HEK293 (cell line): Measurements from ENCODE around the gene RASSF3.

Source experiments
- GLIS1 ChIP-seq: fragments of 450-650 bp; formaldehyde crosslinking; IDR thresholded peaks from 2 replicates; pipeline ENCODE4 v1.5.1; 2016; ENCODE audit warnings: missing biosample characterization, missing genetic modification characterization
- GLIS2 ChIP-seq: fragments of 450-650 bp; formaldehyde crosslinking; IDR thresholded peaks from 2 replicates; pipeline ENCODE4 v1.5.1; 2016; ENCODE audit warnings: missing biosample characterization, missing genetic modification characterization
- ZBTB1 ChIP-seq: fragments of 450-650 bp; formaldehyde crosslinking; IDR thresholded peaks from 2 replicates; pipeline ENCODE4 v1.5.1; 2016; ENCODE audit warnings: missing biosample characterization, missing genetic modification characterization
- ZNF140 ChIP-seq: fragments of 450-650 bp; formaldehyde crosslinking; IDR thresholded peaks from 2 replicates; pipeline ENCODE4 v1.5.1; 2016; ENCODE audit warnings: missing biosample characterization, missing genetic modification characterization
- ZNF211 ChIP-seq: fragments of 450-650 bp; formaldehyde crosslinking; IDR thresholded peaks from 2 replicates; pipeline ENCODE4 v1.5.1; 2016; ENCODE audit warnings: low read depth, missing biosample characterization, missing genetic modification characterization
- ZNF37A ChIP-seq: fragments of 450-650 bp; IDR thresholded peaks from 2 replicates; pipeline ENCODE4 v1.5.1; 2018; ENCODE audit warnings: missing biosample characterization, missing genetic modification characterization
- ZNF416 ChIP-seq: fragments of 450-650 bp; formaldehyde crosslinking; IDR thresholded peaks from 2 replicates; pipeline ENCODE4 v1.5.1; 2016; ENCODE audit warnings: missing biosample characterization, missing genetic modification characterization
- ZNF433 ChIP-seq: fragments of 450-650 bp; formaldehyde crosslinking; IDR thresholded peaks from 2 replicates; pipeline ENCODE4 v1.5.1; 2016; ENCODE audit warnings: missing biosample characterization, missing genetic modification characterization, low read depth
- ZNF548 ChIP-seq: fragments of 450-650 bp; formaldehyde crosslinking; IDR thresholded peaks from 2 replicates; pipeline ENCODE4 v1.5.1; 2016; ENCODE audit warnings: missing biosample characterization, missing genetic modification characterization
- ZNF585B ChIP-seq: fragments of 450-650 bp; formaldehyde crosslinking; IDR thresholded peaks from 2 replicates; pipeline ENCODE4 v1.5.1; 2016; ENCODE audit warnings: missing biosample characterization, missing genetic modification characterization
- ZNF621 ChIP-seq: fragments of 450-650 bp; formaldehyde crosslinking; IDR thresholded peaks from 2 replicates; pipeline ENCODE4 v1.5.1; 2017; ENCODE audit warnings: missing biosample characterization, missing genetic modification characterization
- ZNF623 ChIP-seq: fragments of 450-650 bp; formaldehyde crosslinking; IDR thresholded peaks from 2 replicates; pipeline ENCODE4 v1.5.1; 2016; ENCODE audit warnings: missing biosample characterization, missing genetic modification characterization
- ZNF624 ChIP-seq: fragments of 450-650 bp; formaldehyde crosslinking; IDR thresholded peaks from 2 replicates; pipeline ENCODE4 v1.5.1; 2017; ENCODE audit warnings: missing biosample characterization, missing genetic modification characterization
- ZNF664 ChIP-seq: fragments of 450-650 bp; formaldehyde crosslinking; IDR thresholded peaks from 2 replicates; pipeline ENCODE4 v1.5.1; 2016; ENCODE audit warnings: missing biosample characterization, missing genetic modification characterization
- ZNF677 ChIP-seq: fragments of 450-650 bp; IDR thresholded peaks from 2 replicates; pipeline ENCODE4 v1.5.0; 2018; ENCODE audit warnings: missing biosample characterization, mild to moderate bottlenecking, missing genetic modification characterization, moderate library complexity
- ZNF777 ChIP-seq: fragments of 450-650 bp; formaldehyde crosslinking; IDR thresholded peaks from 2 replicates; pipeline ENCODE4 v1.5.1; 2017; ENCODE audit warnings: missing biosample characterization, missing genetic modification characterization, borderline replicate concordance
- ZNF792 ChIP-seq: fragments of 450-650 bp; formaldehyde crosslinking; IDR thresholded peaks from 2 replicates; pipeline ENCODE4 v1.5.1; 2016; ENCODE audit warnings: missing biosample characterization, missing genetic modification characterization
- TF ChIP-seq, protein P1 (sequence below): fragments of 450-650 bp; formaldehyde crosslinking; IDR thresholded peaks from 2 replicates; pipeline ENCODE4 v1.5.1; 2016; ENCODE audit warnings: missing biosample characterization, missing genetic modification characterization, low read depth
- TF ChIP-seq, protein P2 (sequence below): fragments of 450-650 bp; IDR thresholded peaks from 2 replicates; pipeline ENCODE4 v1.5.1; 2018; ENCODE audit warnings: missing biosample characterization, missing genetic modification characterization
- TF ChIP-seq, protein P3 (sequence below): fragments of 450-650 bp; formaldehyde crosslinking; IDR thresholded peaks from 2 replicates; pipeline ENCODE4 v1.5.1; 2016; ENCODE audit warnings: missing biosample characterization, missing genetic modification characterization
- TF ChIP-seq, protein P4 (sequence below): fragments of 450-650 bp; formaldehyde crosslinking; IDR thresholded peaks from 2 replicates; pipeline ENCODE4 v1.5.1; 2016; ENCODE audit warnings: missing biosample characterization, missing genetic modification characterization
- TF ChIP-seq, protein P5 (sequence below): fragments of 450-650 bp; formaldehyde crosslinking; conservative IDR thresholded peaks from 2 replicates; pipeline ENCODE4 v1.5.1; 2016; ENCODE audit warnings: low read depth, missing biosample characterization, missing genetic modification characterization
- TF ChIP-seq, protein P6 (sequence below): IDR thresholded peaks from 2 replicates; pipeline ENCODE4 v1.6.1; 2011; ENCODE audit warnings: mild to moderate bottlenecking, low read depth, low read length, borderline replicate concordance
- TF ChIP-seq, protein P7 (sequence below): fragments of 450-650 bp; formaldehyde crosslinking; IDR thresholded peaks from 2 replicates; pipeline ENCODE4 v1.5.1; 2017; ENCODE audit warnings: missing biosample characterization, missing genetic modification characterization

The RASSF3 gene

DNA sequence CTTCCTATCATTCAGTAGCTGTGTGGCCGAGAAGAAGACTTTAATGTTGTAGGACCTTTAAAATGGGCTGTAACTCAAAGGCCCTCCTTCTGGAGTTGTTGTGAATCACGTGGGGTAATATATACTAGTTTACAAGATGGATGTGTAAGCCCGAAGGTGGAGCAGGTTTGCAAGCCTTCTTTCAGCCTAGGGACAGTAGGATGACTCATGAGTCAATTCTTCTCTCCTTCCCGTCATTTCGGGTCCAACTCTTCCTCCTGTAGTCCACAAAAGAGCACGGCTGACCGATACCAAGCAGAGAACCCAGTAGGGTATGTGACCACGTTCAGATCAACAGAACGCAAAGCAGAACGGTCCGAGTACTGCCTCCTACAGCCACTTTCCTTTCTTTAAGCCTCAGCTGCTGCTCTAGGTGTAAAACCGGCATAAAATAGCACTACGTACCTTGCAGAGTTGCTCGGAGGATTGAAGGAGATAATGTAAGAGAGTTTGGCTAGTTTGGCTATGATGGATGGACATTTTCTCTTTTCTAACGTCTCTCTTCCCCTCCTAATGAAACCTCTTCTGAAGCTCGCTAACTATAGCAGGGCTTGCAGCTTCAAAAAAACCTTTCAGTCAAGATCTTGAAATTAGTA is 1.3 kb upstream of the RASSF3 start (continued):
- TF ChIP-seq, protein P1, sequence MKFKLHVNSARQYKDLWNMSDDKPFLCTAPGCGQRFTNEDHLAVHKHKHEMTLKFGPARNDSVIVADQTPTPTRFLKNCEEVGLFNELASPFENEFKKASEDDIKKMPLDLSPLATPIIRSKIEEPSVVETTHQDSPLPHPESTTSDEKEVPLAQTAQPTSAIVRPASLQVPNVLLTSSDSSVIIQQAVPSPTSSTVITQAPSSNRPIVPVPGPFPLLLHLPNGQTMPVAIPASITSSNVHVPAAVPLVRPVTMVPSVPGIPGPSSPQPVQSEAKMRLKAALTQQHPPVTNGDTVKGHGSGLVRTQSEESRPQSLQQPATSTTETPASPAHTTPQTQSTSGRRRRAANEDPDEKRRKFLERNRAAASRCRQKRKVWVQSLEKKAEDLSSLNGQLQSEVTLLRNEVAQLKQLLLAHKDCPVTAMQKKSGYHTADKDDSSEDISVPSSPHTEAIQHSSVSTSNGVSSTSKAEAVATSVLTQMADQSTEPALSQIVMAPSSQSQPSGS (tag by site-specific recombination) = no peak
- no peak; the same call in 1 of the 2 replicates for TF ChIP-seq GLIS2 (tag by site-specific recombination)
- TF ChIP-seq, protein P2, sequence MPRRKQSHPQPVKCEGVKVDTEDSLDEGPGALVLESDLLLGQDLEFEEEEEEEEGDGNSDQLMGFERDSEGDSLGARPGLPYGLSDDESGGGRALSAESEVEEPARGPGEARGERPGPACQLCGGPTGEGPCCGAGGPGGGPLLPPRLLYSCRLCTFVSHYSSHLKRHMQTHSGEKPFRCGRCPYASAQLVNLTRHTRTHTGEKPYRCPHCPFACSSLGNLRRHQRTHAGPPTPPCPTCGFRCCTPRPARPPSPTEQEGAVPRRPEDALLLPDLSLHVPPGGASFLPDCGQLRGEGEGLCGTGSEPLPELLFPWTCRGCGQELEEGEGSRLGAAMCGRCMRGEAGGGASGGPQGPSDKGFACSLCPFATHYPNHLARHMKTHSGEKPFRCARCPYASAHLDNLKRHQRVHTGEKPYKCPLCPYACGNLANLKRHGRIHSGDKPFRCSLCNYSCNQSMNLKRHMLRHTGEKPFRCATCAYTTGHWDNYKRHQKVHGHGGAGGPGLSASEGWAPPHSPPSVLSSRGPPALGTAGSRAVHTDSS = no peak
- no peak for TF ChIP-seq ZBTB1 (tag by site-specific recombination)
- no peak for TF ChIP-seq ZNF623 (tag by site-specific recombination)
- TF ChIP-seq ZNF37A = no peak
- no peak for TF ChIP-seq ZNF548 (tag by site-specific recombination)
- no peak for TF ChIP-seq ZNF140 (tag by site-specific recombination)
- no peak for TF ChIP-seq GLIS1
- TF ChIP-seq, protein P3, sequence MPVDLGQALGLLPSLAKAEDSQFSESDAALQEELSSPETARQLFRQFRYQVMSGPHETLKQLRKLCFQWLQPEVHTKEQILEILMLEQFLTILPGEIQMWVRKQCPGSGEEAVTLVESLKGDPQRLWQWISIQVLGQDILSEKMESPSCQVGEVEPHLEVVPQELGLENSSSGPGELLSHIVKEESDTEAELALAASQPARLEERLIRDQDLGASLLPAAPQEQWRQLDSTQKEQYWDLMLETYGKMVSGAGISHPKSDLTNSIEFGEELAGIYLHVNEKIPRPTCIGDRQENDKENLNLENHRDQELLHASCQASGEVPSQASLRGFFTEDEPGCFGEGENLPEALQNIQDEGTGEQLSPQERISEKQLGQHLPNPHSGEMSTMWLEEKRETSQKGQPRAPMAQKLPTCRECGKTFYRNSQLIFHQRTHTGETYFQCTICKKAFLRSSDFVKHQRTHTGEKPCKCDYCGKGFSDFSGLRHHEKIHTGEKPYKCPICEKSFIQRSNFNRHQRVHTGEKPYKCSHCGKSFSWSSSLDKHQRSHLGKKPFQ (tag by site-specific recombination) = no peak
- TF ChIP-seq ZNF621 = no peak
- TF ChIP-seq ZNF777 (tag by site-specific recombination) = no peak
- TF ChIP-seq, protein P4, sequence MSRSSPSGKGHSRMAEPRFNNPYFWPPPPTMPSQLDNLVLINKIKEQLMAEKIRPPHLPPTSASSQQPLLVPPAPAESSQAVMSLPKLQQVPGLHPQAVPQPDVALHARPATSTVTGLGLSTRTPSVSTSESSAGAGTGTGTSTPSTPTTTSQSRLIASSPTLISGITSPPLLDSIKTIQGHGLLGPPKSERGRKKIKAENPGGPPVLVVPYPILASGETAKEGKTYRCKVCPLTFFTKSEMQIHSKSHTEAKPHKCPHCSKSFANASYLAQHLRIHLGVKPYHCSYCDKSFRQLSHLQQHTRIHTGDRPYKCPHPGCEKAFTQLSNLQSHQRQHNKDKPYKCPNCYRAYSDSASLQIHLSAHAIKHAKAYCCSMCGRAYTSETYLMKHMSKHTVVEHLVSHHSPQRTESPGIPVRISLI (tag by site-specific recombination) = no peak
- no peak for TF ChIP-seq ZNF433 (tag by site-specific recombination)
- no peak for TF ChIP-seq ZNF585B (tag by site-specific recombination)
- TF ChIP-seq, protein P5, sequence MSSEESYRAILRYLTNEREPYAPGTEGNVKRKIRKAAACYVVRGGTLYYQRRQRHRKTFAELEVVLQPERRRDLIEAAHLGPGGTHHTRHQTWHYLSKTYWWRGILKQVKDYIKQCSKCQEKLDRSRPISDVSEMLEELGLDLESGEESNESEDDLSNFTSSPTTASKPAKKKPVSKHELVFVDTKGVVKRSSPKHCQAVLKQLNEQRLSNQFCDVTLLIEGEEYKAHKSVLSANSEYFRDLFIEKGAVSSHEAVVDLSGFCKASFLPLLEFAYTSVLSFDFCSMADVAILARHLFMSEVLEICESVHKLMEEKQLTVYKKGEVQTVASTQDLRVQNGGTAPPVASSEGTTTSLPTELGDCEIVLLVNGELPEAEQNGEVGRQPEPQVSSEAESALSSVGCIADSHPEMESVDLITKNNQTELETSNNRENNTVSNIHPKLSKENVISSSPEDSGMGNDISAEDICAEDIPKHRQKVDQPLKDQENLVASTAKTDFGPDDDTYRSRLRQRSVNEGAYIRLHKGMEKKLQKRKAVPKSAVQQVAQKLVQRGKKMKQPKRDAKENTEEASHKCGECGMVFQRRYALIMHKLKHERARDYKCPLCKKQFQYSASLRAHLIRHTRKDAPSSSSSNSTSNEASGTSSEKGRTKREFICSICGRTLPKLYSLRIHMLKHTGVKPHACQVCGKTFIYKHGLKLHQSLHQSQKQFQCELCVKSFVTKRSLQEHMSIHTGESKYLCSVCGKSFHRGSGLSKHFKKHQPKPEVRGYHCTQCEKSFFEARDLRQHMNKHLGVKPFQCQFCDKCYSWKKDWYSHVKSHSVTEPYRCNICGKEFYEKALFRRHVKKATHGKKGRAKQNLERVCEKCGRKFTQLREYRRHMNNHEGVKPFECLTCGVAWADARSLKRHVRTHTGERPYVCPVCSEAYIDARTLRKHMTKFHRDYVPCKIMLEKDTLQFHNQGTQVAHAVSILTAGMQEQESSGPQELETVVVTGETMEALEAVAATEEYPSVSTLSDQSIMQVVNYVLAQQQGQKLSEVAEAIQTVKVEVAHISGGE = no peak
- no peak for TF ChIP-seq ZNF211 (tag by site-specific recombination)
- TF ChIP-seq ZNF677 (tag by site-specific recombination) = no peak
- TF ChIP-seq, protein P6, sequence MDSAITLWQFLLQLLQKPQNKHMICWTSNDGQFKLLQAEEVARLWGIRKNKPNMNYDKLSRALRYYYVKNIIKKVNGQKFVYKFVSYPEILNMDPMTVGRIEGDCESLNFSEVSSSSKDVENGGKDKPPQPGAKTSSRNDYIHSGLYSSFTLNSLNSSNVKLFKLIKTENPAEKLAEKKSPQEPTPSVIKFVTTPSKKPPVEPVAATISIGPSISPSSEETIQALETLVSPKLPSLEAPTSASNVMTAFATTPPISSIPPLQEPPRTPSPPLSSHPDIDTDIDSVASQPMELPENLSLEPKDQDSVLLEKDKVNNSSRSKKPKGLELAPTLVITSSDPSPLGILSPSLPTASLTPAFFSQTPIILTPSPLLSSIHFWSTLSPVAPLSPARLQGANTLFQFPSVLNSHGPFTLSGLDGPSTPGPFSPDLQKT = no peak
- TF ChIP-seq ZNF792 (tag by site-specific recombination) = no peak
- no peak for TF ChIP-seq ZNF624 (tag by site-specific recombination)
- no peak for TF ChIP-seq ZNF416
- TF ChIP-seq, protein P7, sequence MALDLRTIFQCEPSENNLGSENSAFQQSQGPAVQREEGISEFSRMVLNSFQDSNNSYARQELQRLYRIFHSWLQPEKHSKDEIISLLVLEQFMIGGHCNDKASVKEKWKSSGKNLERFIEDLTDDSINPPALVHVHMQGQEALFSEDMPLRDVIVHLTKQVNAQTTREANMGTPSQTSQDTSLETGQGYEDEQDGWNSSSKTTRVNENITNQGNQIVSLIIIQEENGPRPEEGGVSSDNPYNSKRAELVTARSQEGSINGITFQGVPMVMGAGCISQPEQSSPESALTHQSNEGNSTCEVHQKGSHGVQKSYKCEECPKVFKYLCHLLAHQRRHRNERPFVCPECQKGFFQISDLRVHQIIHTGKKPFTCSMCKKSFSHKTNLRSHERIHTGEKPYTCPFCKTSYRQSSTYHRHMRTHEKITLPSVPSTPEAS (tag by site-specific recombination) = no peak
- no peak for TF ChIP-seq ZNF664 (tag by site-specific recombination)
